Adipose tissue (tissue), 3 donors: ENCODE measurements around the gene NPY4R. TPM values are rescaled to one million over a fixed set of nuclear protein-coding genes. Genes with fewer than 3 reads are reported as not detected.
"Not testable (repeated sequence)": the region's sequence is repeated elsewhere in the genome, so short reads cannot be mapped to it uniquely, and the experiment has no call there.

Source experiments
- H3K27ac ChIP-seq: one replicate; pipeline ENCODE4 v1.5.1; 2013; ENCODE audit warnings: low read depth, low read length
- WGBS, 3 donors: extraction: QIAGEN DNeasy Blood & Tissue Kit; methylation state at CpG; one replicate each; pipeline ENCODE4 v1.1.7; 2013; 5-methylcytosine and 5-hydroxymethylcytosine counted together
- polyA plus RNA-seq, 3 donors: library from polyadenylated mRNA; stranded (reverse); fragments of 200-250 nt; gene quantifications; one replicate each; pipeline ENCODE4 v1.2.3, GENCODE V29; 2013
- donor health status: healthy with polysubstance abuse.
- donor health status: Bipolar disorder and iron deficiency.
- donor health status: healthy.

Gene NPY4R
- polyA plus RNA-seq, 3 donors, result 0.04 to 0.05 TPM; not detected in 1

- WGBS, 3 donors, result no CpG with 5 or more reads among the region's 2 CpGs
- not testable (repeated sequence) for H3K27ac ChIP-seq
Measured at GRCh38 chr10:46463608-46464007, 2.1 kb downstream of the NPY4R start.

GRCh38 chr10:46462276-46462675 lies 3.5 kb downstream of the NPY4R start:
- not testable (repeated sequence) for H3K27ac ChIP-seq

GRCh38 chr10:46459579-46459978 lies 6.2 kb downstream of the NPY4R start:
- 97% methylated on average over 3 of the region's 7 CpGs; no CpG with 5 or more reads in 2 of the 3 donors for WGBS, 3 donors
- H3K27ac ChIP-seq, result not testable (repeated sequence)

More at GRCh38 chr10:46462276-46462675, 3.5 kb downstream of the NPY4R start:
- WGBS, 3 donors, result 87 to 97% (median 89%) methylated on average over 5 to 6 of the region's 10 CpGs

GRCh38 chr10:46457071-46457470 lies 8.7 kb downstream of the NPY4R start:
- no CpG with 5 or more reads among the region's 3 CpGs for WGBS, 3 donors
- not testable (repeated sequence) for H3K27ac ChIP-seq

- WGBS, 3 donors, result no CpG with 5 or more reads among the region's 2 CpGs
- H3K27ac ChIP-seq, result not testable (repeated sequence)
Measured at GRCh38 chr10:46455992-46456391, 9.8 kb downstream of the NPY4R start.

- WGBS, 3 donors, result 50 to 83% (median 71%) methylated on average over 1 of the region's 1 CpG
- not testable (repeated sequence) for H3K27ac ChIP-seq
Measured at GRCh38 chr10:46451365-46451764, 14.4 kb downstream of the NPY4R start.

- WGBS, 3 donors, result 84 to 89% (median 85%) methylated on average over 6 to 7 of the region's 8 CpGs
- H3K27ac ChIP-seq, result not testable (repeated sequence)
Measured at GRCh38 chr10:46450829-46451228, 14.9 kb downstream of the NPY4R start.

GRCh38 chr10:46447439-46447838 lies 18.3 kb downstream of the NPY4R start:
- WGBS, 3 donors, result 89 to 100% (median 94%) methylated on average over 2 to 3 of the region's 5 CpGs
- not testable (repeated sequence) for H3K27ac ChIP-seq

- WGBS, 3 donors, result 94 to 100% (median 94%) methylated on average over 3 to 4 of the region's 8 CpGs
Measured at GRCh38 chr10:46445389-46446122, 20.2 kb downstream of the NPY4R start.

GRCh38 chr10:46443422-46443821 lies 22.3 kb downstream of the NPY4R start:
- not testable (repeated sequence) for H3K27ac ChIP-seq
- 44% methylated on average over 1 of the region's 1 CpG; no CpG with 5 or more reads in 2 of the 3 donors for WGBS, 3 donors

More at GRCh38 chr10:46445389-46446122, 20.2 kb downstream of the NPY4R start:
- H3K27ac ChIP-seq, result not testable (repeated sequence)

GRCh38 chr10:46442706-46443275 lies 23.0 kb downstream of the NPY4R start:
- not testable (repeated sequence) for H3K27ac ChIP-seq
- 61 to 76% (median 64%) methylated on average over 5 to 10 of the region's 10 CpGs for WGBS, 3 donors

- not testable (repeated sequence) for H3K27ac ChIP-seq
- WGBS, 3 donors, result 38 to 70% (median 64%) methylated on average over 3 to 6 of the region's 7 CpGs
Measured at GRCh38 chr10:46441837-46442278, 23.9 kb downstream of the NPY4R start.

GRCh38 chr10:46440942-46441341 lies 24.8 kb downstream of the NPY4R start:
- H3K27ac ChIP-seq, result not testable (repeated sequence)
- no CpG with 5 or more reads among the region's 4 CpGs for WGBS, 3 donors

GRCh38 chr10:46423550-46423949 lies 42.2 kb downstream of the NPY4R start:
- no CpG with 5 or more reads among the region's 2 CpGs for WGBS, 3 donors
- H3K27ac ChIP-seq, result not testable (repeated sequence)

GRCh38 chr10:46419570-46420379 lies 46.0 kb downstream of the NPY4R start:
- WGBS, 3 donors, result 46 to 68% (median 47%) methylated on average over 3 to 4 of the region's 13 CpGs
- not testable (repeated sequence) for H3K27ac ChIP-seq

- 63 to 83% (median 82%) methylated on average over 1 to 4 of the region's 7 CpGs for WGBS, 3 donors
- H3K27ac ChIP-seq, result not testable (repeated sequence)
Measured at GRCh38 chr10:46418283-46418682, 47.5 kb downstream of the NPY4R start.

GRCh38 chr10:46415291-46415690 lies 50.5 kb downstream of the NPY4R start:
- not testable (repeated sequence) for H3K27ac ChIP-seq
- whole genome bisulfite sequencing, 3 donors, result 82 to 95% (median 88%) methylated on average over 3 to 4 of the region's 6 CpGs

GRCh38 chr10:46412665-46413064 lies 53.1 kb downstream of the NPY4R start:
- not testable (repeated sequence) for H3K27ac ChIP-seq
- WGBS, 3 donors, result no CpG with 5 or more reads among the region's 5 CpGs

- not testable (repeated sequence) for H3K27ac ChIP-seq
Measured at GRCh38 chr10:46411123-46411522, 54.6 kb downstream of the NPY4R start.
